Measurements from ENCODE around the gene BSX. TPM values are rescaled to one million over a fixed set of nuclear protein-coding genes. Genes with fewer than 3 reads are reported as not detected.

BSX gene
- total RNA-seq, 1 experiment from 2014 or later, result not detected

DNA sequence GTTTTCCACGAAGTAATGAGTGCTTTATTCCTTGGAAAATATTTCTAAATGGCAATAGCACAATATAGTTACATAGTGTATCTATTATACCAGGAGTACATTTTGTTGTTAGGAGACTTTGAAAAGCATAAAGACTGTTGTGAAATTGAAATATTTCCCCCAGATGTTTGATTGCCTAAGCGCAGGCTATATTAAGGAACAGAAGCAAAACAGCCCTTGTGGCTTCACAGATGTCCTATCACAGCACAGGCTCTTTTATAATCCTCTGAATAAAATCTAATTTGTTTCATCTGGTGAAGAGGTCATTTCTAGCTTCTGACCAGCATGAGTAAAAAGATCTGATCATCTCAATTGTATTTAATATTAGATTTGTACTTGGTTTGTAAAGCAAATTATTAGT lies 48.2 kb downstream of the BSX start:
- H3K36me3 ChIP-seq (ENCODE audit: insufficient read depth, low read length, poor library complexity, severe bottlenecking), result no peaks in the 10 kb centered on the region
- no TSS peak for BruUV-seq (replicated peaks)
- DNase-seq (ENCODE audit: low spot score), result no peak
- no peak overlapping the region for H3K27ac ChIP-seq (ENCODE audit: low read depth, low read length, poor library complexity, severe bottlenecking)
- intact Hi-C loops (cut with micrococcal nuclease; ENCODE audit: unreplicated experiment), result no loop called here
- peaks cover 49% of the 10 kb centered on the region for H3K27me3 ChIP-seq (replicated peaks; ENCODE audit: insufficient read depth, low read depth, low read length, poor library complexity)
- no peaks in the 10 kb centered on the region for H3K4me1 ChIP-seq (ENCODE audit: insufficient read depth, low read length, poor library complexity, severe bottlenecking)
- CTCF ChIA-PET, result interaction anchor here (0.5 kb wide), 1 partner anchor 26 kb away, joined by 3 read pairs; no protein-coding TSS in a partner anchor
- TF ChIP-seq EZH2 (IDR thresholded peaks at IDR 0.05; ENCODE audit: borderline replicate concordance, low read depth, low read length, poor library complexity, severe bottlenecking), result no peak
- TF ChIP-seq, protein P1, sequence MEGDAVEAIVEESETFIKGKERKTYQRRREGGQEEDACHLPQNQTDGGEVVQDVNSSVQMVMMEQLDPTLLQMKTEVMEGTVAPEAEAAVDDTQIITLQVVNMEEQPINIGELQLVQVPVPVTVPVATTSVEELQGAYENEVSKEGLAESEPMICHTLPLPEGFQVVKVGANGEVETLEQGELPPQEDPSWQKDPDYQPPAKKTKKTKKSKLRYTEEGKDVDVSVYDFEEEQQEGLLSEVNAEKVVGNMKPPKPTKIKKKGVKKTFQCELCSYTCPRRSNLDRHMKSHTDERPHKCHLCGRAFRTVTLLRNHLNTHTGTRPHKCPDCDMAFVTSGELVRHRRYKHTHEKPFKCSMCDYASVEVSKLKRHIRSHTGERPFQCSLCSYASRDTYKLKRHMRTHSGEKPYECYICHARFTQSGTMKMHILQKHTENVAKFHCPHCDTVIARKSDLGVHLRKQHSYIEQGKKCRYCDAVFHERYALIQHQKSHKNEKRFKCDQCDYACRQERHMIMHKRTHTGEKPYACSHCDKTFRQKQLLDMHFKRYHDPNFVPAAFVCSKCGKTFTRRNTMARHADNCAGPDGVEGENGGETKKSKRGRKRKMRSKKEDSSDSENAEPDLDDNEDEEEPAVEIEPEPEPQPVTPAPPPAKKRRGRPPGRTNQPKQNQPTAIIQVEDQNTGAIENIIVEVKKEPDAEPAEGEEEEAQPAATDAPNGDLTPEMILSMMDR (conservative IDR thresholded peaks at IDR 0.05; ENCODE audit: low read depth, low read length), result no peak
- POLR2A ChIA-PET (ENCODE audit: low non-redundant PET), result no interaction called here
- H3K9me3 ChIP-seq (ENCODE audit: low read depth, low read length, poor library complexity, severe bottlenecking), result no peaks in the 10 kb centered on the region
- H3K4me3 ChIP-seq (ENCODE audit: low read depth, low read length, poor library complexity, severe bottlenecking), result no peak overlapping the region

DNA sequence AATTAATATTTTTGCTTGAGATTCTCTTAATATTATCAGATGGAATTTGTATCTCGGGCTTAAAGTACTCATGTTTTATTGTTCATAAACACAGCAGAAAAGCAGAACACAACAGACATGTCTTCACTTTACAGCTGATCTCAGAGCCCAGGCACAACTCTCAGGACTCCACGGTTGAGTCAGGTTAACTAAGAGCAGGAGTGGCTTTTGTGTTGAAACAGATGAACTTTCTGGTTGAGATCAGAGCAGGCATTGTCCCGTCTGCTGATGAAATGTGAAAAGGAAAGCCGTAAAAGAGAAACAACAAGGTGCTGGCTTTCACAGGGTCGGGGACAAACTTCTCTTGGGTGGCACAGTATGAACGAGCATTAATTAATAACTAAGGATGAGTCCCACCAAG lies 50.1 kb downstream of the BSX start:
- Histone ChIP-seq H3K27ac (ENCODE audit: low read depth, low read length, poor library complexity, severe bottlenecking) (no peak overlapping the region), H3K4me3 (ENCODE audit: low read depth, low read length, poor library complexity, severe bottlenecking) (no peak overlapping the region), H3K4me1 (ENCODE audit: insufficient read depth, low read length, poor library complexity, severe bottlenecking) (no peaks in the 10 kb centered on the region), H3K36me3 (ENCODE audit: insufficient read depth, low read length, poor library complexity, severe bottlenecking) (no peaks in the 10 kb centered on the region), H3K27me3 (replicated peaks; ENCODE audit: insufficient read depth, low read depth, low read length, poor library complexity) (peaks cover 31% of the 10 kb centered on the region), H3K9me3 (ENCODE audit: low read depth, low read length, poor library complexity, severe bottlenecking) (no peaks in the 10 kb centered on the region)
- ChIA-PET POLR2A (ENCODE audit: low non-redundant PET) (no interaction called here), CTCF (no interaction called here)
- TF ChIP-seq EZH2 (IDR thresholded peaks at IDR 0.05; ENCODE audit: borderline replicate concordance, low read depth, low read length, poor library complexity, severe bottlenecking), result no peak
- DNase-seq (ENCODE audit: low spot score), result no peak
- BruUV-seq (replicated peaks), result no TSS peak
- intact Hi-C loops (cut with micrococcal nuclease; ENCODE audit: unreplicated experiment), result no loop called here

Other genes with a start within 250 kb of the BSX start
- not detected in 2 replicates for gene CRTAM, start 143.3 kb downstream of the BSX start, total RNA-seq (2021)
- 4.2 and 4.4 TPM in 2 replicates for gene JHY, start 99.1 kb downstream of the BSX start, total RNA-seq (2021)
- gene HSPA8, start 80.3 kb upstream of the BSX start, total RNA-seq (2021), result 2,297 and 3,307 TPM in 2 replicates
- 45.9 and 62.6 TPM in 2 replicates for gene CLMP, start 213.4 kb upstream of the BSX start, total RNA-seq (2021)